GM12872 (cell line): ENCODE data around the gene ARHGEF1.

Source experiments
- CTCF ChIP-seq: IDR thresholded peaks from 3 replicates; pipeline ENCODE4 v1.5.1; 2011; ENCODE audit warnings: low read depth, mild to moderate bottlenecking, low read length, moderate library complexity; ENCODE audit not compliant: insufficient read depth

ARHGEF1 gene

GRCh38 chr19:41897820-41898219 is 14.8 kb downstream of the ARHGEF1 start:
- no peak for TF ChIP-seq CTCF

- no peak for TF ChIP-seq CTCF
Observed at GRCh38 chr19:41898235-41898634, 15.3 kb downstream of the ARHGEF1 start.

GRCh38 chr19:41901707-41902360 is 18.9 kb downstream of the ARHGEF1 start:
- TF ChIP-seq CTCF, result no peak

- no peak for TF ChIP-seq CTCF
Observed at GRCh38 chr19:41902594-41902993, 19.6 kb downstream of the ARHGEF1 start.

- no peak for TF ChIP-seq CTCF
Observed at GRCh38 chr19:41903193-41903953, 20.4 kb downstream of the ARHGEF1 start.

- TF ChIP-seq CTCF, result no peak
Observed at GRCh38 chr19:41904118-41904870, 21.3 kb downstream of the ARHGEF1 start.

GRCh38 chr19:41905273-41906002 is 22.5 kb downstream of the ARHGEF1 start:
- no peak for TF ChIP-seq CTCF
